ENCODE results near the gene PPP6R3.
"Not testable (repeated sequence)": the region's sequence is repeated elsewhere in the genome, so short reads cannot be mapped to it uniquely, and the experiment has no call there.

DNA sequence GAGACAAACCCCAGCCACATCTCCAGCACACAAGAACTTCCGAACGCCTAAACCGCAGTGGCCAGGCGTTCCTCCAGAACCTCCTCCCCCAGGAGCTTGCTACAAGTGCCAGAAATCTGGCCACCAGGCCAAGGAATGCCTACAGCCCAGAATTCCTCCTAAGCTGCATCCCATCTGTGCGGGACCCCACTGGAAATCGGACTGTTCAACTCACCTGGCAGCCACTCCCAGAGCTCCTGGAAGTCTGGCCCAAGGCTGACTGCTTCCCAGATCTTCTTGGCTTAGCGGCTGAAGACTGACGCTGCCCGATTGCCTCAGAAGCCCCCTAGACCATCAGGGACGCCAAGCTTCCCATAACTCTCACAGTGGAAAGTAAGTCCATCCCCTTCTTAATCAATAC, 175.3 kb downstream of the PPP6R3 start:
- TF ChIP-seq CTCF (conservative IDR thresholded peaks at IDR 0.05; ENCODE audit: low read depth, low read length); EZH2phosphoT487 (IDR thresholded peaks at IDR 0.05; ENCODE audit: borderline replicate concordance, low read length); EZH2 (IDR thresholded peaks at IDR 0.05; ENCODE audit: low read length, unreplicated experiment): not testable (repeated sequence)

Measured in PC-3 (cell line).